Fibroblast of lung (primary cell): Measurements from ENCODE around the gene ZNF516.

Source experiments
- CTCF ChIP-seq, 2 donors: IDR thresholded peaks in 1 of 2; conservative IDR thresholded peaks in 1 of 2; 1 replicate in 1 of 2; 2 replicates in 1 of 2; pipeline ENCODE4 v1.5.1; 2011 to 2012; ENCODE audit warnings: low read length in 2 of 2, control low read depth in 1 of 2, inconsistent platforms in 1 of 2, low read depth in 1 of 2, mild to moderate bottlenecking in 1 of 2
- EZH2 ChIP-seq: IDR thresholded peaks from 2 replicates; pipeline ENCODE4 v1.5.1; 2012; ENCODE audit warnings: low read length, control low read depth, mild to moderate bottlenecking; ENCODE audit errors: missing control alignments

DNA sequence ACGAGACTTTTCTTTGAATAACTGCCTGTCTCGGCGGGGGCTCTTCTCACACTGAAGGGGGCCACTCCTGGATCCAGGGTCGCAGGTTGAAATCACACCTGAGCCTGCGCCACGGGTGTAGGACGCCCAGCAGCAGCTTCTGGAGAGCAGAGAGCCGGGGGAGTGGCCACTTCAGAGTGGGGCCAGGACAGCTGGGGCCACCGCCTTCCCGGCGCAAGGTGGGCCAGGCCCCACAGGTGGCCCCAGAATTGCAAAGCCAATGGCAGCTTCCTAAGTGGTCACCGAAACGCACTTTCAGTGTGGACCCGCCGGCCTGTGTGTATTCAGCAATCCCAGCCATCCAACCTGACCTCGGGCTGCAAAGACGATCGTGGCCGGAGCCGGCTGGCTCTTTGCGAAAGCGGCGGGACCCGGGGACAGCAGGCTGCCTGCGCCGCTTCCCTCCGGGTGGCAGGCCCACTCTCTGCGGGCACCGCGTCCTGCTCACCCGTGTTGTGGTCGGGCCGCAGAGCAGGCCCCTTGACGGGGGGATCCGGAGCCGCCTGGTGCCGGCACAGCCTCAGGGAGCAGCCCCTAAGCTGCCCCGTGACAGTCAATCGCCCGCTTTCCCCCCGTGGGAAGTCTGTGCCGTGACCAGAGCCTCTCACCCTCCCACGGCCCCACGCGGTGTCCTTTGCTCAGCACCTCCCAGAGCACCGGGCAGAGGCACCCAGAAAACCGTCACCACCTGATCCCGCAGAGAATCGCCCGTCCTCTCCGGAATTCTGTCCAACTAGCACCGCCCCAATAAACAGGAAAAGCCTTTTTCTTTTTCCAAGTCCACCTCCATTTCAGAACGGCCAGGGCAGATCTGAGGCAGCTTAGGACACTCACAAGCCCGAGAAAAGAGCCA, 144.7 kb downstream of the ZNF516 start:
- TF ChIP-seq CTCF (conservative IDR thresholded peaks at IDR 0.05 in 1 of 2, IDR thresholded peaks at IDR 0.05 in 1 of 2; ENCODE audit: low read depth in 1 of 2, low read length in 2 of 2) (no peak), EZH2 (no peak)
